Frontal cortex (tissue), 4 donors: ENCODE data around the gene POMP. TPM values are rescaled to one million over a fixed set of nuclear protein-coding genes. Genes with fewer than 3 reads are reported as not detected.
"Not testable (repeated sequence)": the region's sequence is repeated elsewhere in the genome, so short reads cannot be mapped to it uniquely, and the experiment has no call there.

Experiments used
- DNase-seq, 2 donors: peaks; one replicate each; pipeline ENCODE4 v3.0.0; 2012; ENCODE audit warnings: low spot score in 2 of 2
- FAIRE-seq: peaks from 2 replicates; lab custom pipeline; 2012; peaks lifted over from hg19 to GRCh38; lab: Jason Lieb, UNC
- total RNA-seq: library from RNA; depleted of rRNA; stranded (reverse); fragments of >200 nt; gene quantifications from one replicate; pipeline ENCODE4 v1.2.3, GENCODE V29; 2014
- donor health status: control.
- donor health status: control.
- donor health status: control.

Gene POMP
- total RNA-seq, 1 donor from 2014 or later = 46.5 TPM

GRCh38 chr13:28636677-28637317, 22.1 kb upstream of the POMP start:
- FAIRE-seq (no peak), DNase-seq (peak in 1 of 2 donors; percentile 35)

GRCh38 chr13:28637714-28638355, 21.1 kb upstream of the POMP start:
- FAIRE-seq (peak; percentile 17), DNase-seq (no peak)

GRCh38 chr13:28638756-28639155, 20.2 kb upstream of the POMP start:
- DNase-seq (no peak), FAIRE-seq (no peak)

GRCh38 chr13:28640861-28641599, 17.9 kb upstream of the POMP start:
- no peak for FAIRE-seq
- DNase-seq = no peak

- no peak for DNase-seq
- no peak for FAIRE-seq
Measured at GRCh38 chr13:28641600-28641926, 17.4 kb upstream of the POMP start.

- no peak for FAIRE-seq
- DNase-seq = no peak
Measured at GRCh38 chr13:28650284-28650683, 8.6 kb upstream of the POMP start.

GRCh38 chr13:28651810-28652401, 7.0 kb upstream of the POMP start:
- DNase-seq = no peak
- FAIRE-seq = no peak

GRCh38 chr13:28653111-28653510, 5.8 kb upstream of the POMP start:
- DNase-seq (no peak), FAIRE-seq (no peak)

- DNase-seq = no peak
- FAIRE-seq = no peak
Measured at GRCh38 chr13:28654276-28654675, 4.7 kb upstream of the POMP start.

- no peak for FAIRE-seq
- no peak for DNase-seq
Measured at GRCh38 chr13:28655561-28655960, 3.4 kb upstream of the POMP start.

- DNase-seq (no peak), FAIRE-seq (no peak)
Measured at GRCh38 chr13:28657784-28658538, 969 bp upstream of the POMP start.

GRCh38 chr13:28658539-28658795, 463 bp upstream of the POMP start:
- FAIRE-seq (no peak), DNase-seq (no peak)

- no peak for DNase-seq
- FAIRE-seq = no peak
Measured at GRCh38 chr13:28659621-28659970, 666 bp downstream of the POMP start.

- FAIRE-seq (no peak), DNase-seq (no peak)
Measured at GRCh38 chr13:28666897-28667488, 8.1 kb downstream of the POMP start.

GRCh38 chr13:28671126-28671792, 12.3 kb downstream of the POMP start:
- DNase-seq = no peak
- FAIRE-seq = no peak

GRCh38 chr13:28678809-28679208, 19.9 kb downstream of the POMP start:
- FAIRE-seq (no peak), DNase-seq (no peak)

GRCh38 chr13:28679628-28680027, 20.7 kb downstream of the POMP start:
- FAIRE-seq (no peak), DNase-seq (peak in 1 of 2 donors; percentile 24)

- DNase-seq (no peak), FAIRE-seq (no peak)
Measured at GRCh38 chr13:28680541-28680940, 21.6 kb downstream of the POMP start.

- FAIRE-seq, DNase-seq: not testable (repeated sequence)
Measured at GRCh38 chr13:28683169-28683568, 24.2 kb downstream of the POMP start.

- no peak for DNase-seq
Measured at GRCh38 chr13:28684257-28684656, 25.3 kb downstream of the POMP start.

More at GRCh38 chr13:28684257-28684656, 25.3 kb downstream of the POMP start:
- FAIRE-seq = no peak
